HG03108 (cell line): ENCODE measurements around the gene ARL2.
"Not testable (repeated sequence)": the region's sequence is repeated elsewhere in the genome, so short reads cannot be mapped to it uniquely, and the experiment has no call there.

Source experiments
- ATAC-seq: cut with Tn5 transposase; IDR thresholded peaks from one replicate; pipeline ENCODE4 v1.9.1; 2021; ENCODE audit warnings: moderate library complexity; ENCODE audit not compliant: unreplicated experiment

The ARL2 gene

DNA sequence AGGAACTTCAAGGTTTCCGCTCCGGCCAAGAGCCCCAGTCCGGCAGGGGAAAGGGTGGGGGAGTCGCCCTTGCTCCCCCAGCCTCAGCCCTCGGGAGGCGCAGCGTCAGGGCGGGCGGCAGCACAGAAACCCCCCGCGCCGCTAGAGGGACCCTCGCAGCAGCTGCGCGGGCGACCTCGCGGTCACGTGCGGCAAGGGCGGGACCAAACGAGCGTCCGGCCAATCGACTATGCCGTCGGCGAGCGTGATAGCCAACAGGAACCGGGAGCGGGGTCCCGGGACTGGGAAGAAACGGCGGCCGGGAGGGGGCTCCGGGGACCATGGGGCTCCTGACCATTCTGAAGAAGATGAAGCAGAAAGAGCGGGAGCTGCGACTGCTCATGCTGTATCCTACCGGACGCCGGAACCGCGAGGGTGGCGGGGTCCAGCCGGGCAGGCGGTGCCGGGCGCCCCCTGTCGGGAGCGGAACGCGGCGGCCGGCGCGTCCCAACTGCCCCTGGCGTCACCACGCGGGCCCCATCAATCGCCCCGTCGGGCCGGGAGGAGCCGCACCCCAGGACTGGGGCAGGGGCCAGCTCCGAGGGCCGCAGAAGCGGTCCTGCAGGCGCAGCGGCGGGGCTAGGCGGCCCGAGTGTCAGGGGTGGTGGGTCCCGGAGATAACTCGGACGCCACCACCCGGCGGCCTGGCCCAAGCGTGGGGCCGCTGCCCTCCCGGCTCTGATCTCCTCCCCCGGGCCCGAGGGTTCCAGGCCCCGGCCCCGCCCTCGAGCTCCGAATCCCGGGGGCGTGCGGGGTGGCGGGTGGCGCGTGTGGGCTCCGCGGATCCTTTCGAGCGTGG is at the start of gene ARL2:
Gene ARL2 (plus strand): TSS at position 273 of the 838 bp plus-strand sequence. CDS start 48 bp downstream, at position 321.
- ATAC-seq = peak; percentile 69

GRCh38 chr11:64967375-64967774 is 46.6 kb upstream of the ARL2 start:
- ATAC-seq = no peak

- no peak for ATAC-seq
These were observed 44.8 kb upstream of the ARL2 start for GRCh38 chr11:64969209-64969608.

DNA sequence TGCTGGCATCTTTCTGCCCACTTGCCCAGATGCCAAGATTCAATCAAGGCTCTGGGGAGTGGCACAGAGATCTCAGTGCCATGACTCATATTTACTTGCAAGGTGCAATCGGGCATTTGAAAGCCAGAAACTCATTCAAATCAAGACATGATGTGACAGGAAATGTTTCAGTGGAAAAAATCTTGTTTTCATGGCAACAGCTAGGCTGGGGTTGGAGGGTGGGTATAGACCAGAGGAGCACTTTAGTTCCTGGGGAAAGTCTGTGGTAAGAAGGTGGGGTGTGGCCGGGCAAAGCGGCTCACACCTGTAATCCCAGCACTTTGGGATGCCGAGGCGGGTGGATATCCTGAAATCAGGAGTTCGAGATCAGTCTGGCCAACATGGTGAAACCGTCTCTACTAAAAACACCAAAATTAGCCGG is 43.2 kb upstream of the ARL2 start:
- ATAC-seq = no peak

GRCh38 chr11:64971421-64972233 is 42.3 kb upstream of the ARL2 start, which contains the start of gene MAJIN:
Gene MAJIN, minus strand, starts transcription at chr11:64972108. Its CDS starts 12,703 bp downstream, at chr11:64959405.
- ATAC-seq = no peak

DNA sequence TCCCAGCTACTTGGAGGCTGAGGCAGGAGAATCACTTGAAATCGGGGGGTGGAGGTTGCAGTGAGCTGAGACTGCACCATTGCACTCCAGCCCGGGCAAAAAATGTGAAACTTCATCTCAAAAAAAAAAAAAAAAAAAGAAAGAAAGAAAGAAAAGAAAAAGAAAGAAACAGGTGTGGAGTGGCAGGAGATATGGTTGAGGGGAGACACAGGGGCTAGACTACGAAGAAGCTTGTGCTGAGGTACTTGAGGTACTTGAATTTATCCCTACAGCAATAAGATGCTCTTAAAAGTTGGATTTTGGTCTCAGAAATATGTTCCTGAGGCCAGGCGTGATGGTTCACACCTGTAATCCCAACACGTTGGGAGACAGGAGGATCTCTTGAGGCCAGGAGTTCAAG is 39.8 kb upstream of the ARL2 start:
- no peak for ATAC-seq

DNA sequence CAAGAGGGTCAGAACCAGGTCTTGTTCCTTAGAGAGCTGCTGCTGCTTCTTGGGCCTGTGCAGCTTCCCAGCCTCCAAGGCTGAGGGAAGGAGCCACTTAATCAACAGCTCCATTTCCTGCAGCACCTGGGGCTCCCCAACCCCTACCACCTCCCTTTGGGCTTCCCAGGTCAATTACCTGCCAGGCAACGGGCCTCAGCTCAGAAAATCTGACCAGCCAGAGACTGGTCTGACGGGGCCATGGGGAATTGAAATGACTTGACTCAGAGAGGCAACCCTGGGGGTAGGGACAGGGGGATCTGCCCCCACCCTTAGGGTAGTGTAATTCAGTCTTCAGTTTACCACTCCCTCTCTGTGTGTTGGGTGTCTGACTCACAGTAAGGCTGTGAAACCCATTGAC is 37.3 kb upstream of the ARL2 start:
- no peak for ATAC-seq

DNA sequence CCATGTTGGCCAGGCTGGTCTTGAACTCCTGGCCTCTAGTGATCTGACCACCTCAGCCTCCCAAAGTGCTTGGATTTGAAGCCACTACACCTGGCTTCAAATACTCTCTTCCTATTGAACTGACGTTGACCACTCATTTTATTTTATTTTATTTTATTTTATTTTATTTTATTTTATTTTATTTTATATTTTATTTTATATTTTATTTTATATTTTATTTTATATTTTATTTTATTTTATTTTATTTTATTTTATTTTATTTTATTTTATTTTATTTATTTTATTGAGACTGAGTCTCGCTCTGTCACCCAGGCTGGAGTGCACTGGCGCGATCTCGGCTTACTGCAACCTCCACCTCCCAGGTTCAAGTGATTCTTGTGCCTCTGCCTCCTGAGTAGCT is 30.6 kb upstream of the ARL2 start:
- not testable (repeated sequence) for ATAC-seq

DNA sequence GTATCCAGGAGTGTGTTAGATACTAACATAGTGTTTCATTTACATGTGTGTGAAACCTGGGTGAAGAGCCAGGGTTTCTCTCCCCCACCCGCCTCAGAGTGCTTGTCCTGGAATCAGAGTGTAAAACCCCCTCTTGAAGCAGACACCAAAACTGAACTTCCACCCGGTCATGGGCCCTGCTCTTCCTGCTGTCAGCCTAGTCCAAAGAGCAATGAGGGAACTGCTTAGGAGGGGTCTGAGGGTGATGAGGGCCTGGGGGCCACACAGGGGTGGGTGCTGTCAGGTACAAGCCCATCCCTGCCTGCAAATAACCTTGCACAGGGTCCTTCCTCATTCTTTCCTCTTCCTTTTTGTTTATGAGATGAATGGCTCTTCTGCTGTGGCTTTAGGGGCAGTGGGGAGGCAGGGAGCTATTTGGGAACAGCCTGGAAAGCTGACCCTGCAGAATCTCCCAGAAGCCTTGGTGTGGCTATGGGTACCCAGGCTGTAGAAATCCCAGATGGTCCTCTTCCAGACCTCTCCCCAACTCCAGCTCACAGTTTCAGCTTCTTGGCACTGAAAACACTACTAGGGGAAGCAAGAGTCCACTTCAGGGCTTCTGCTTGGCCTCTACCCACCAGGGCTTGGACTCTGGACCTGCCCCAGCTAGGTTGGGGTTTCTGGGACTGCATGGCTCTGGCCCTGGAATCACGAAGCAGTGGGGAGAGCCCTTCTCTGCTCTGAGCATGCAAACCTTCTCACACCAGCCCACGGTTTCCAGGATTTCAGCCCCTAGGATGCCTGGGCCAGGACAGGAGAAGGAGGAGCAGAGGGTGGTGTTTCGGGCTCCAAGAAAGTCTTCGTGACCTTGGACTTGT is 25.7 kb upstream of the ARL2 start:
- ATAC-seq = no peak

- no peak for ATAC-seq
These were observed 24.5 kb upstream of the ARL2 start for GRCh38 chr11:64989416-64989815.

DNA sequence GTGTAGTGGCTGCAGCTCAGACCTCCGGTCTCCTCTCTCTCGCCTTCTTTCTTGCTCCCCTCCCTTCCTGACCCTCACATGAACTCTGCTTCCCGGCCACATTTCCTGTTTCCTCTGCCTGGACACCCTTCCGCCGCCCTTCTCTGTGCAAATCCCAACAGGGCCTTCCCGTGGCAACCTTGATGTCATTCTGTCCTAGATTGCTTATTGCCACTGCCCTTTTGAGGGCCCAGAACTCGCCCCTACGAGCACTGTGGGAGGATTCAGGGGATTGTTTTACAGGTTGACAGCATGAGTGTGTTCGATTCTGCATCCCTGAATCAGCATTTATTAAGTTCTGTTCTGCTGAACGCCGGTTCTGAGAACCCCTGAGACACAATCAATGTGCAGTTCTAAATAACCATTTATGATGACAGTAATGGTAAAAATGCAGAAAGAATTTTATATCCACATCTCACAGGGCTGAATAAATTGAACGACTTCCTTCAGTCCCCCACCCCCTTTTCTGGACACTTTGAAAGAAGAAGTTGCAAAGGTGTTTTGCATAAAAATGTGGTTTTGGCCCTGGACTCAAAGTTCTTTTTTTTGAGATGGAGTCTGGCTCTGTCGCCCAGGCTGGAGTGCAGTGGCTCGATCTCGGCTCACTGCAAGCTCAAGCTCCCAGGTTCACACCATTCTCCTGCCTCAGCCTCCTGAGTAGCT is 23.6 kb upstream of the ARL2 start:
- no peak for ATAC-seq

DNA sequence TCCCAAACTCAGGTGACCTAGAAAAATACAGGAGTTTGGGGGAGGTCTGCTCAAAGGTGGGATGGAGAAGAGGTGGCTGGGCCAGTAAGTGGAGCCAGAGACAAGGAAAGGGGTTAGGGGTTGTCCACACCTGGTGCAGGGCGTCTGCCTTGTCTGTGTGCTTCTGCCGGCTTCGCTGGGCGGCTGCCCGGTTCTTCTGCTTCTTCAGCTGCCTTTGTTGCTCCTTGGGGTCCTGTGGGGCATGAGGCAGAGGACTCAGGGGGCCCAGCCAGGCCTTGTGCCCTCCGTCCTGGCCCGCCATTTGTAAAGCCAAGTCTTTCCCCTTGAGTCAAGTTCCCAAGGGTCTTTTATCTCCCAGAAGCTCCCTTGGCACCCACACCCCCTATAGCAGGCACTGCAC is 19.6 kb upstream of the ARL2 start:
- no peak for ATAC-seq

DNA sequence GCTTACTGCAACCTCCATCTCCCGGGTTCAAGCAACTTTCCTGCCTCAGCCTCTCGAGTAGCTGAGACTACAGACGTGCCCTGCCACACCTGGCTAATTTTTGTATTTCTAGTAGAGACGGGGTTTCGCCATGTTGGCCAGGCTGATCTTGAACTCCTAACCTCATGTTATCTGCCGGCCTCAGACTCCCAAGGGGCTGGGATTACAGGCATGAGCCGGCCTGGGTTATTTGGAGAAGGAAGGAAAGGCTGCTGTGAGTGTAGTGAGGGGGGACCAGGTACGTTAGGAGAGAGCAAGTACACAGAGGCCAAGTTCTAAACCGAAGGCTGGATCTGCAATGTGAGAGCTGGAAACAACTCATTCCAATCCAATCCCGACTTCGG is 17.6 kb upstream of the ARL2 start:
- ATAC-seq = no peak

GRCh38 chr11:64996710-64997380 is 17.1 kb upstream of the ARL2 start, which contains the start of gene BATF2:
Gene BATF2, minus strand, starts transcription at chr11:64996971. Its CDS starts 57 bp downstream, at chr11:64996914.
- ATAC-seq = no peak

DNA sequence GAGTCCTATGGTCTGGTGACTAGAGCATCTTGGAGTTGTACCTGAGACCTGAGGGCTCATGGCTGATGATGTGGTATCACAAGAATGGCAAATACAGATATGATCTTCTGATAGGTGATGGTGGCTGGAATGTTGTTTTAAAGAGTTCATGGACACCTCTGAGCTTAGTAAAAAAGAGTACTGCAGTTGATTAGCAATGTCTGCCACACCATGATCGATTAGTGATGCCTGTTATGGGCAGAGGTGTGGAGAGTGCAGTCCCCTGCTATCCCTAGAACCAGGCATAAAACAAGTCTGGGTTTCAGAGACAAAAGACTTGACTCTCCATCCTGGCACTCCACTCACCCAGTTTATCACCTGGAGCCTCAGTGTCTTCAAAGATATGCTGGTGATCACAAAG is 15.8 kb upstream of the ARL2 start:
- ATAC-seq = no peak

- no peak for ATAC-seq
These were observed 15.1 kb upstream of the ARL2 start for GRCh38 chr11:64998690-64999431.

DNA sequence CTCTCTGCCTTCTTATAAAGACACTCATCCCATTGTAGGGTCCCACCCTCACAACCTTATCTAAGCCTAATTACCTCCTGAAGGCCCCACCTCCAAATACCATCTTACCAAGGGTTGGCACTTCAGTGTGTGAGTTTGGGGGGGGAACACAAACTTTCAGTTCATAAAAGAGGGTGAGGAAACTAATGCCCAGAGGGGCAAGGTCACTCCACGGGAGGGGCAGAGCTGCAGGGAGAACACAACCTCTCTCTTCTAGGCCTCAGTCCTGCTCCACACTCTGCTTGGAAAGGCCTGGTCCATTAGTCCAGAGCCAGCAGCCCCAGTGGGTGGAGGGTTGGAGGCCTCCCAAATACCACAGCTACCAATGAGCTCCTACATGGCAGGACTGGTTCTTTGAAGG is 14.5 kb upstream of the ARL2 start:
- ATAC-seq = no peak

GRCh38 chr11:65002706-65003105 is 11.3 kb upstream of the ARL2 start:
- ATAC-seq = no peak

DNA sequence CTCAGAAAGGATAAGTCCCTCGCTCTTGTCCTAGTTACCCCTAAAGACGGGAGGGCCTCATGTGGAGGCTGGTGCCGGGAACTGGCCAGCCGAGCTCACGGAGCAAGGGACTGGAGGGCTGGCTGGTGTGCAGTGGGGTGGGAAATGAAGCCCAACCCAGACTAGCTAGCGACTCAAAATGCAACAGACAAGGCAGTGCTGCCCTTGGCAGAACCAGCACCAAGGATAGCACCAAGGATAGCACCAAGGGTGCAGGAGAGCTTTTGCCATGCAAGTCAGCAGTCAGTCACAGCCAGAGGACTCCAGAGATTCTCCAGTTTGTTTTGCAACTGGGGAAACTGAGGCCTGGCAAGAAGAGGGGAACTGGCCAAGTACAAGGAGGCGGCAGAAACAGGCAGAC is 10.7 kb upstream of the ARL2 start:
- no peak for ATAC-seq
